NCI-H446 treated with DMSO at 0.1 percent for 48 hours (cell line): ENCODE measurements around the gene STKLD1.
A peak's percentile ranks its signal among the peaks of the same experiment; 100 is the strongest.

Source experiments
- DNase-seq: peaks from one replicate; lab custom pipeline; 2025; lab: John Stamatoyannopoulos, UW

The STKLD1 gene

GRCh38 chr9:133345596-133345995, 30.6 kb upstream of the STKLD1 start:
- DNase-seq, result no peak

GRCh38 chr9:133346021-133346785, 30.0 kb upstream of the STKLD1 start:
- no peak for DNase-seq

GRCh38 chr9:133347515-133347984, 28.6 kb upstream of the STKLD1 start:
- no peak for DNase-seq

GRCh38 chr9:133347985-133348717, 28.0 kb upstream of the STKLD1 start, which contains the start of the genes MED22 and RPL7A:
TSS of gene MED22 (minus strand) at chr9:133348131. CDS start at chr9:133346662, 1,469 bp downstream.
TSS of gene RPL7A (plus strand) at chr9:133348218. CDS start at chr9:133348244, 26 bp downstream.
- peak; percentile 77 for DNase-seq

- no peak for DNase-seq
These were observed 27.2 kb upstream of the STKLD1 start for GRCh38 chr9:133348718-133349573.

GRCh38 chr9:133349965-133350616, 26.1 kb upstream of the STKLD1 start:
- DNase-seq, result no peak

- DNase-seq, result no peak
These were observed 24.6 kb upstream of the STKLD1 start for GRCh38 chr9:133351526-133351907.

- DNase-seq, result no peak
These were observed 24.1 kb upstream of the STKLD1 start for GRCh38 chr9:133351908-133352634.

- DNase-seq, result no peak
These were observed 23.4 kb upstream of the STKLD1 start for GRCh38 chr9:133352635-133353340.

- DNase-seq, result no peak
These were observed 22.6 kb upstream of the STKLD1 start for GRCh38 chr9:133353548-133353947.

- no peak for DNase-seq
These were observed 21.4 kb upstream of the STKLD1 start for GRCh38 chr9:133354766-133355165.

GRCh38 chr9:133355881-133356357, 20.2 kb upstream of the STKLD1 start:
- no peak for DNase-seq

- DNase-seq, result no peak
These were observed 19.6 kb upstream of the STKLD1 start, which contains the start of the genes SURF1 and SURF2 for GRCh38 chr9:133356391-133357091. TSS of gene SURF1 (minus strand) at chr9:133356487. CDS start at chr9:133356453, 34 bp downstream. TSS of gene SURF2 (plus strand) at chr9:133356550. CDS start at chr9:133356593, 43 bp downstream.

- DNase-seq, result no peak
These were observed 18.5 kb upstream of the STKLD1 start for GRCh38 chr9:133357656-133358055.

- DNase-seq, result no peak
These were observed 16.6 kb upstream of the STKLD1 start for GRCh38 chr9:133359399-133360175.

- no peak for DNase-seq
These were observed 15.5 kb upstream of the STKLD1 start for GRCh38 chr9:133360400-133361393.

- DNase-seq, result no peak
These were observed 14.6 kb upstream of the STKLD1 start for GRCh38 chr9:133361507-133362092.
